Endothelial cell of umbilical vein (primary cell): ENCODE measurements around the gene SEBOX. TPM values are rescaled to one million over a fixed set of nuclear protein-coding genes. Genes with fewer than 3 reads are reported as not detected.

Source experiments
- BruUV-seq: library from RNA; stranded (reverse); fragments of 400-500 nt; replicated peaks from 2 replicates; lab custom pipeline; 2021; lab: Mats Ljungman, UMichigan
- CTCF ChIA-PET: fragments of 300-600, 350-600 bp; sonication (Branson Sonifier 250); formaldehyde crosslinking; loops from one replicate; lab custom pipeline; 2021; ENCODE audit warnings: antibody characterized with exemption, inconsistent platforms; lab: Charles Lee
- POLR2A ChIA-PET: fragments of 300-600, 350-600 bp; sonication (Branson Sonifier 250); formaldehyde crosslinking; loops from one replicate; lab custom pipeline; 2021; ENCODE audit warnings: antibody characterized with exemption, inconsistent platforms; lab: Charles Lee
- DNase-seq: peaks from one replicate; pipeline ENCODE4 v3.0.0-alpha.2; 2011; ENCODE audit warnings: low read depth, low spot score
- FAIRE-seq: peaks from 2 replicates; lab custom pipeline; 2011; peaks lifted over from hg19 to GRCh38; lab: Jason Lieb, UNC
- H2AFZ ChIP-seq: 2 replicates; pipeline ENCODE4 v1.6.0; 2012; ENCODE audit warnings: low read depth, low read length, control low read depth, inconsistent platforms
- H3K27ac ChIP-seq: 2 replicates; pipeline ENCODE4 v1.5.1; 2011; ENCODE audit warnings: low read depth, mild to moderate bottlenecking, control low read depth, low read length, moderate library complexity; ENCODE audit not compliant: insufficient read depth
- H3K27me3 ChIP-seq, 2 experiments: 2 replicates each; pipeline versions ENCODE4 v1.6.0 to v1.6.1; 2011; ENCODE audit warnings: low read length in 2 of 2, mixed read lengths in 1 of 2; ENCODE audit not compliant: control insufficient read depth in 2 of 2, insufficient read depth in 2 of 2
- H3K36me3 ChIP-seq, 2 experiments: 2 replicates in 1 of 2; 3 replicates in 1 of 2; pipeline ENCODE4 v1.5.1; 2011; ENCODE audit warnings: low read length in 2 of 2, mild to moderate bottlenecking in 1 of 2, moderate library complexity in 1 of 2; ENCODE audit not compliant: control insufficient read depth in 2 of 2, insufficient read depth in 2 of 2; ENCODE audit errors: extremely low read depth in 1 of 2
- H3K4me1 ChIP-seq: 3 replicates; pipeline ENCODE4 v1.5.1; 2011; ENCODE audit warnings: mild to moderate bottlenecking, low read length; ENCODE audit not compliant: control insufficient read depth, insufficient read depth; ENCODE audit errors: extremely low read depth
- H3K4me2 ChIP-seq: 2 replicates; pipeline ENCODE4 v1.6.1; 2011; ENCODE audit warnings: low read length, control low read depth, mixed read lengths; ENCODE audit not compliant: insufficient read depth
- H3K4me3 ChIP-seq, 3 experiments: fragments of 200-600 bp in 1 of 3; sonication (generic), shearing (Covaris generic) in 1 of 3; replicated peaks in 1 of 3; 2 replicates each; pipeline ENCODE4 v1.5.1; 2011 to 2016; ENCODE audit warnings: control low read depth in 3 of 3, low read length in 3 of 3, mild to moderate bottlenecking in 2 of 3, inconsistent platforms in 1 of 3, low read depth in 1 of 3, moderate library complexity in 1 of 3; ENCODE audit not compliant: insufficient read depth in 1 of 3
- H3K79me2 ChIP-seq: 2 replicates; pipeline ENCODE4 v1.6.0; 2012; ENCODE audit warnings: low read length, inconsistent platforms; ENCODE audit not compliant: control insufficient read depth, insufficient read depth
- H3K9ac ChIP-seq: replicated peaks from 2 replicates; pipeline ENCODE3; 2011; ENCODE audit warnings: low read length, control low read depth; ENCODE audit not compliant: insufficient read depth; ENCODE audit errors: extremely low read depth
- H3K9me1 ChIP-seq: replicated peaks from 3 replicates; pipeline ENCODE4 v1.6.0; 2011; ENCODE audit warnings: mild to moderate bottlenecking, low read length; ENCODE audit not compliant: control insufficient read depth, insufficient read depth; ENCODE audit errors: extremely low read depth
- H3K9me3 ChIP-seq: replicated peaks from 2 replicates; pipeline ENCODE4 v1.5.1; 2012; ENCODE audit warnings: low read length, inconsistent platforms; ENCODE audit not compliant: control insufficient read depth, insufficient read depth
- H4K20me1 ChIP-seq: replicated peaks from 2 replicates; pipeline ENCODE3; 2011; ENCODE audit warnings: mild to moderate bottlenecking, low read length; ENCODE audit not compliant: control insufficient read depth, insufficient read depth; ENCODE audit errors: extremely low read depth
- CTCF ChIP-seq, 2 donors: IDR thresholded peaks; 1 replicate in 1 of 2; 2 replicates in 1 of 2; pipeline ENCODE4 v1.5.1; 2011; ENCODE audit warnings: low read length in 2 of 2, mild to moderate bottlenecking in 2 of 2, moderate library complexity in 2 of 2, control low read depth in 1 of 2, inconsistent platforms in 1 of 2, low read depth in 1 of 2; ENCODE audit not compliant: insufficient read depth in 1 of 2; ENCODE audit errors: extremely low read depth in 1 of 2
- GATA2 ChIP-seq: IDR thresholded peaks from 2 replicates; pipeline ENCODE4 v1.7.0; 2011; ENCODE audit warnings: low read depth, mild to moderate bottlenecking, moderate library complexity, mixed read lengths, low read length; ENCODE audit not compliant: insufficient read length, insufficient read depth
- dilution Hi-C: fragments of 300-500 bp; cut with MboI; formaldehyde crosslinking; loops from one replicate; pipeline ENCODE4 v1.15.0; 2019; ENCODE audit warnings: low sequenced_read_pairs; ENCODE audit not compliant: extremely low pct_ligation_motif_present
- intact Hi-C: fragments of 100-400 bp; cut with micrococcal nuclease; formaldehyde crosslinking; loops from one replicate; pipeline ENCODE4 v1.10.0; 2022
- polyA plus RNA-seq, 4 experiments: library from polyadenylated mRNA; depleted of rRNA in 3 of 4; stranded (reverse) in 3 of 4; unstranded in 1 of 4; fragments of >200 nt; gene quantifications; 2 replicates each; pipeline versions ENCODE4 v1.2.1 to v1.2.3, GENCODE V29; 2011 to 2012; ENCODE audit warnings: missing spikeins in 1 of 4
- total RNA-seq: library from RNA; stranded (reverse); gene quantifications from 2 replicates; pipeline ENCODE4 v1.2.3, GENCODE V29; 2021

Gene SEBOX
- total and polyA plus RNA-seq, 2 donors (not counting 3 experiments of a cell fraction or from before 2014, with no cell fraction given), result not detected

- BruUV-seq, result no TSS peak
- CTCF ChIA-PET, result interaction anchor here (0.6 to 3.9 kb wide), 12 partner anchors 9 to 587 kb away, joined by 3 to 31 read pairs (median 6); partner anchors contain the start of genes IFT20, LYRM9, POLDIP2 and TNFAIP1
- peak overlapping the region; percentile 88 for H3K27ac ChIP-seq
Observed at GRCh38 chr17:28346746-28347246, 18.2 kb downstream of the SEBOX start.

More at GRCh38 chr17:28346746-28347246, 18.2 kb downstream of the SEBOX start:
- dilution Hi-C loops (no loop called here), intact Hi-C loops (loop anchor here (1.0 to 2.0 kb wide), 6 partner anchors 10 to 541 kb away; partner anchors contain the start of genes LYRM9 and TMEM97)
- TF ChIP-seq CTCF (IDR thresholded peaks at IDR 0.05; ENCODE audit: extremely low read depth in 1 of 2, insufficient read depth in 1 of 2, low read depth in 1 of 2, low read length in 2 of 2), result peak; percentile 59 to 61
- no peak for TF ChIP-seq GATA2
- no peaks in the 10 kb centered on the region for H3K9me1 ChIP-seq
- H3K9ac ChIP-seq, result peak overlapping the region; percentile 60
- H3K4me1 ChIP-seq, result peaks cover 32% of the 10 kb centered on the region
- peaks cover 25 to 41% of the 10 kb centered on the region in 2 experiments for H3K36me3 ChIP-seq
- no peak overlapping the region for H2AFZ ChIP-seq
- H3K4me3 ChIP-seq, result no peak overlapping the region
- peak overlapping the region; percentile 39 for H3K4me2 ChIP-seq
- H3K9me3 ChIP-seq, result no peaks in the 10 kb centered on the region
- H3K79me2 ChIP-seq, result no peaks in the 10 kb centered on the region
- no peaks in the 10 kb centered on the region for H4K20me1 ChIP-seq
- H3K27me3 ChIP-seq, result no peaks in the 10 kb centered on the region
- FAIRE-seq (no peak), DNase-seq (peak; percentile 90)
- POLR2A ChIA-PET, result interaction anchor here (1.3 to 3.3 kb wide), 3 partner anchors 10 to 24 kb away, joined by 4 to 34 read pairs (median 13); partner anchors contain the start of genes IFT20, POLDIP2, SARM1 and TNFAIP1
